ENCODE data around the gene HEATR5A. TPM values are rescaled to one million over a fixed set of nuclear protein-coding genes. Genes with fewer than 3 reads are reported as not detected.

Gene HEATR5A
- total RNA-seq, 1 donor from 2014 or later, result 46.3 TPM

DNA sequence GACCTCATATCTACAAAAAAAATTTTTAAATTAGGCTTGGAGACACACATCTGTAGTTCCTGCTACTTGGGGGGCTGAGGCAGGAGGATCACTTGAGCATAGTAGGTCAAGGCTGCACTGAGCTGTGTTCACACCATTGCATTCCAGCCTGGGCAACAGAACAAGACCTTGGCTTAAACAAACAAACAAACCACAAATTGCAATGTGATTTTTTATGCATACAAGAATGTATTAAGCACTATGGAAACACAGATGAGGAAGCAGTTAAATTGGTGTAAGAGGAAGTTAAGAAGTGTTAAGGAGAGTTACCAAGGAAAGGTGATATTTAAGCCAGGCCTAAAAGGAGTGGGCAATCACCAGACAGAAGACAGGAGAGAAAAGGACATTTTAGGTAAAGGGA lies 129.1 kb downstream of the HEATR5A start:
- Histone ChIP-seq H3K4me1 (no peaks in the 10 kb centered on the region), H3K27ac (no peak overlapping the region), H3K27me3 (no peaks in the 10 kb centered on the region), H3K36me3 (peaks cover 5% of the 10 kb centered on the region), H3K9me3 (no peaks in the 10 kb centered on the region), H3K4me3 (no peak overlapping the region)
- DNase-seq (no peak), ATAC-seq (peak; percentile 42)
- intact Hi-C loops (cut with DNase I), result no loop called here
- TF ChIP-seq, protein P1, sequence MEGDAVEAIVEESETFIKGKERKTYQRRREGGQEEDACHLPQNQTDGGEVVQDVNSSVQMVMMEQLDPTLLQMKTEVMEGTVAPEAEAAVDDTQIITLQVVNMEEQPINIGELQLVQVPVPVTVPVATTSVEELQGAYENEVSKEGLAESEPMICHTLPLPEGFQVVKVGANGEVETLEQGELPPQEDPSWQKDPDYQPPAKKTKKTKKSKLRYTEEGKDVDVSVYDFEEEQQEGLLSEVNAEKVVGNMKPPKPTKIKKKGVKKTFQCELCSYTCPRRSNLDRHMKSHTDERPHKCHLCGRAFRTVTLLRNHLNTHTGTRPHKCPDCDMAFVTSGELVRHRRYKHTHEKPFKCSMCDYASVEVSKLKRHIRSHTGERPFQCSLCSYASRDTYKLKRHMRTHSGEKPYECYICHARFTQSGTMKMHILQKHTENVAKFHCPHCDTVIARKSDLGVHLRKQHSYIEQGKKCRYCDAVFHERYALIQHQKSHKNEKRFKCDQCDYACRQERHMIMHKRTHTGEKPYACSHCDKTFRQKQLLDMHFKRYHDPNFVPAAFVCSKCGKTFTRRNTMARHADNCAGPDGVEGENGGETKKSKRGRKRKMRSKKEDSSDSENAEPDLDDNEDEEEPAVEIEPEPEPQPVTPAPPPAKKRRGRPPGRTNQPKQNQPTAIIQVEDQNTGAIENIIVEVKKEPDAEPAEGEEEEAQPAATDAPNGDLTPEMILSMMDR (IDR thresholded peaks at IDR 0.05), result no peak

DNA sequence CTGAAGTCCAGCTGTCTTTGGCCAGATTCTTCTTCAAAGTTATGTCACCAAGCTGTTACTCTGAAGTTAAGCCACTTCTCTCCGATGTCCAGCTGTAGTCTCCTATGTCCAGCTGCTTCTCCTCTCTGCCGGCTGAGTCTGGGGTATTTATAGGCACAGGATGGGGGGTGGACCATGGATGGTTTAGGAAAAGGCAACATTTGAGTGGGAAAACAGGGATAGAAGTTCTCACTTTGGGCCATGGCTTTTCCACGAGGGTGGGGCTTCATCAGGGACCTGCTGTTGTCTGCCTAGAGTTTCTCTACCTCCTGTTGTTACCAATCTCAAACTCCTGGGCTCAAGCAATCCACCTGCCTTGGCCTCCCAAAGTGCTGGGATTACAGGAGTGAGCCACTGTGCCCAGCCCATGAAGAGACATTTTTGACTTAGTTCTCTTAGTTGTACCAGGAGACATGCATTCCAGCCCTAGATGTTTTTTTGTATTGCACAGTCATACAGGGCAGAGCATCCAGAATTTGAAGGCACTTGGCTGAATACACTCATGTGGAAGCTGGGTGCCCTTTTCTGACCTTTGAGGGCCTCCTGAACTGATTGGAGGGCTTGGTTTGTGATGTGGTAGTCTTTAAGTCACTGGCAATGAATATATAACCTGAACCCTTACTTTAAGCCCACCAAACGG lies 132.9 kb downstream of the HEATR5A start:
- Histone ChIP-seq H3K4me1 (no peaks in the 10 kb centered on the region), H3K36me3 (no peaks in the 10 kb centered on the region), H3K9me3 (no peaks in the 10 kb centered on the region), H3K27me3 (no peaks in the 10 kb centered on the region), H3K27ac (no peak overlapping the region), H3K4me3 (no peak overlapping the region)
- TF ChIP-seq, protein P1 (IDR thresholded peaks at IDR 0.05), result no peak
- ATAC-seq, result no peak
- DNase-seq, result no peak
- intact Hi-C loops (cut with DNase I), result no loop called here

DNA sequence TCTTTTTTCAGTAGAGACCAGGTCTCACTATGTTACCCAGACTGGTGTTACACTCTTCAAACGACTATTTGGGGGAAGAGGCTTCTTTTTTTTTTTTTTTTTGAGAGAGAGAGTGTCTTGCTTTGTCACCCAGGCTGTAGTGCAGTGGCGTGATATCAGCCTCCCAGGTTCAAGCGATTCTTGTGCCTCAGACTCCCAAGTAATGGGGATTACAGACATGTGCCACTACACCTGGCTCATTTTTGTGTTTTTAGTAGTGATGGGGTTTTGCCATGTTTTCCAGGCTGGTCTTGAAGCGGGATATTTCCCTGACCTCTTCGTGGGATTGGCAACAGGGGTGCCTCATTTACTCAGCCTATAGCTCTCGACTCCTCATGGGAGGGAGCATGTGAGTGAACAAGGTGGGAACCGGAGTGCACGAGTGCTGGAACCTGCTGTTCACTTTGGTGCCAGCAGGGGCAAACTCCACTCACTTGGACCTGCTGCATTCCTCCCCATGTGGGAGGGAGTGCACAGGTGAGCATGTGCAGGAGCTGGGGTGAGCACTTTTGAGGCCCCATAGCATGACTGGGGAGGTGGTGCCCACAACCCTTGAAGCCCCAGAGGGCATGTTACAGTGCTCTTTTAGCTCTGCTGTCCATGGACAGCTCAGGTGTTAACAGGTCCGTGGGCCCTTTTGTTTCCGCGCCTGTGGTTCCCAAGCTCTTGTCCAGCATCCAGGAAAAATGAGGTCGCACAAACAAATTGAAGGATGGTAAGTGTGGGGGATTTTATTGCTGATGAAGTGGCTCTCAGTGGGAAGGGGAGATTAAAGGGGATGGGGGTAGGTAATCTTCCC lies 133.7 kb downstream of the HEATR5A start:
- intact Hi-C loops (cut with DNase I), result no loop called here
- H3K36me3 ChIP-seq, result no peaks in the 10 kb centered on the region
- no peak overlapping the region for H3K27ac ChIP-seq
- no peaks in the 10 kb centered on the region for H3K27me3 ChIP-seq
- peak; percentile 67 for ATAC-seq
- no peaks in the 10 kb centered on the region for H3K4me1 ChIP-seq
- TF ChIP-seq, protein P1 (IDR thresholded peaks at IDR 0.05), result peak; percentile 41
- H3K4me3 ChIP-seq, result no peak overlapping the region
- DNase-seq, result no peak
- no peaks in the 10 kb centered on the region for H3K9me3 ChIP-seq

DNA sequence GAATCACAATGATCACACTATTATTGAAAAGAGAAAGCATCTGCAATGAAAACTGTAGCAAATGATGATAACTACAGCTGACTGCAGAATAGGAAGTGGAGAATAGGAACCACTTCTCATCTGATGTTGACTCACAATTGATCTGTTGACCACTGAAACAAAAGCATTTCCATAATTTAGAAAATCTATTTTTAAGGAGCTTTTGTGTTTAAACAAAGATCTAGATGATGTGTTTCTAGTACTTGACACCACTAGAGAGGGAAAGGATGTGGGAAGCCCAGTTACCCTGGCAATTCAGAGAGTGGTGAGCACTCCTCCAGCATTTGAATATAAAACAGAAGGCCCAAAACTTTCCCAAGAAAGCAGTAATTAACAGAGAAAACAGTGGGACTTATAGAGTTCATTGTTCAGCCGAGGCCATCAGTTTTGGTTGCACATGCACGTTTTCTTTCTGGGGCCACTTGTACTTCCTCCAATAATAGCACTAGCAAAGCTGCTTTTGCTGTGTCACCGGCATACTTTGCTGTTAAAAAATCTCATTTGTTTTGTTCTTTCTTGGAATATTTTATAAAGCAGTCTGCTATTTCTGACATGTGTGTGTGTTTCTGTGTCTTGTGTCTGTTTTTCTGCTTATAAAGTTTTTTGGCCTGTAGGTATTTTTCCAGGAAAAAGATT lies 136.6 kb downstream of the HEATR5A start:
- no peak for DNase-seq
- TF ChIP-seq, protein P1 (IDR thresholded peaks at IDR 0.05), result no peak
- Histone ChIP-seq H3K4me3 (no peak overlapping the region), H3K36me3 (no peaks in the 10 kb centered on the region), H3K4me1 (no peaks in the 10 kb centered on the region), H3K27me3 (no peaks in the 10 kb centered on the region), H3K27ac (peak overlapping the region; percentile 44), H3K9me3 (no peaks in the 10 kb centered on the region)
- ATAC-seq, result peak; percentile 49
- intact Hi-C loops (cut with DNase I), result no loop called here

DNA sequence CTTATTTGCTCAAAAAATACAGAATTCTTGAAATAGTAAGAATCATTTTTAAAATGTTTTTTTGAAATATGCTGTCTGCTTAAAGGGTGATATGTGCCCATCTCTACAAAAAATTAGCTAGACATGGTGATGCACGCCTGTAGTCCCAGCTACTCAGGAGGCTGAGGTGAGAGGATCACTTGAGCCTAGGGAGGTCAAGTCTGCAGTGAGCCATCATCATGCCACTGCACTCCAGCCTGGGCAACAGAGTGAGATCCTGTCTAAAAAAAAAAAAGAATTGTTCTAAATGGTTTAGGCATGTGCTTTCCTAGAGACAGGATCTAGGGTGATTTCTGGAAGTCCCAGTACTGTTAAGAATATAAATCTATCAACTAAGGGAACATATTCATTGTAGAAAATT lies 137.2 kb downstream of the HEATR5A start:
- Histone ChIP-seq H3K4me3 (no peak overlapping the region), H3K36me3 (no peaks in the 10 kb centered on the region), H3K27me3 (no peaks in the 10 kb centered on the region), H3K27ac (no peak overlapping the region), H3K4me1 (no peaks in the 10 kb centered on the region), H3K9me3 (no peaks in the 10 kb centered on the region)
- intact Hi-C loops (cut with DNase I), result no loop called here
- TF ChIP-seq, protein P1 (IDR thresholded peaks at IDR 0.05), result no peak
- DNase-seq, result no peak
- no peak for ATAC-seq

Measured in upper lobe of right lung (tissue), 1 donor.